22Rv1 (cell line): ENCODE results near the gene PLEKHM3.

Experiments
- H3K27ac ChIP-seq: fragments of 450-650 bp; 2 replicates; pipeline ENCODE4 v1.5.1; 2017
- CTCF ChIP-seq: fragments of 450-650 bp; IDR thresholded peaks from 2 replicates; pipeline ENCODE4 v1.5.1; 2017; ENCODE audit warnings: mild to moderate bottlenecking
- ZFX ChIP-seq: fragments of 450-650 bp; IDR thresholded peaks from 2 replicates; pipeline ENCODE4 v1.6.1; 2017; ENCODE audit warnings: antibody characterized with exemption, borderline replicate concordance

PLEKHM3 gene

GRCh38 chr2:207990784-207991183, 34.5 kb downstream of the PLEKHM3 start:
- TF ChIP-seq ZFX: no peak
- no peak for TF ChIP-seq CTCF
- no peak overlapping the region for H3K27ac ChIP-seq

DNA sequence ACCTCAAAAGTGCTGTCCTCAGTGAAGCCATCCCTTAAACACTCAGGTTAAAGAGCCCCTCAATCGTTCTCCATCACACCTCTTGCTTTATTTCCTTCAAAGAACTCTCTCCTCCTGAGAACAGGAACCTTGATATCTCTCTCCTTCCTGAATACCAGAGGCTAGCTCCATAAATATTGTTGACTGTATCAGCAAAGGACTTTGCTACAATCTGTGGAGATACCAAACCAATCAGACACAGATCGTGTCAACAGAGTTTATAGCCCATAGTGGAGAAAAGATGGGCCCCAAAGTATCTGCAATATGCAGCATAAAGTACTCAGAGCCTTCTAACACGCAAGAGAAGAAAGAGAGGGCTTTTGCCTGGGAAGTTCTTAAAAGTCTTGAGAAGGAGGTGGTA, 36.4 kb downstream of the PLEKHM3 start:
- H3K27ac ChIP-seq: no peak overlapping the region
- no peak for TF ChIP-seq ZFX
- no peak for TF ChIP-seq CTCF

- TF ChIP-seq CTCF (no peak), ZFX (no peak)
Observed at GRCh38 chr2:207987025-207987716, 38.2 kb downstream of the PLEKHM3 start.

DNA sequence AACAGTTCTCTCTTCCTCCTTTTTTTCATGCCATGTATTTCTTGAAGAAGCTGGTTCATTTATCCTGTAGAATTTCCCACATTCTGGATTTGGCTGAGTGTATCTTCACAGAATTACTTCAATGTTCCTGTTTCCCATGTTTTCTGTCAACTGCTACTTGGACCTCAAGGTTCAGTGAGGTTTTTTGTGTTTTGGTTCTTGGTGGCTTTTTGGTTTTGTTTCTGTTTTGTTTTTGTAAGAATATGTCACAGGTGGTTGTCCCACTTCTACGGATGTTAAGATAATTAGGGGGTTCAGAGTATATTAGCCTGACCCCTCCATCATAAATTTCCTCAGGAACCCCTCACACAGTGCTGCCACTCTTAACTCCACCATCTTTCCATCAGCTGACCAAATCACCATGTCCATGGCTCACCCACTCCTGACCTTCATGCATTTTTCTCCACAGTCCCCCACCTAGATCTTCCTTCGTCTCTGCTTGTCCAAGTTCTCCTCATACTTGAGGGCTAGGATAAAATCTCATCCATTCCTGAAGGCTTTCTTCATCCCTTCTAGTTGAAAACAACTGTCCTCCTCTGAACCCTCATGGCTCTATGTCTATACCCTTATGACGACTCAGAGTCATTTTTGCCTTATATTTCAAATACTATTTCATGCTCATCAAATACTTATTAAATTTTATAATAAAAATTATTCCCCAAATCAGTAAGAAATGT, 40.4 kb downstream of the PLEKHM3 start:
- no peak overlapping the region for H3K27ac ChIP-seq
- TF ChIP-seq ZFX: no peak
- TF ChIP-seq CTCF: no peak

More at GRCh38 chr2:207987025-207987716, 38.2 kb downstream of the PLEKHM3 start:
- no peak overlapping the region for H3K27ac ChIP-seq

DNA sequence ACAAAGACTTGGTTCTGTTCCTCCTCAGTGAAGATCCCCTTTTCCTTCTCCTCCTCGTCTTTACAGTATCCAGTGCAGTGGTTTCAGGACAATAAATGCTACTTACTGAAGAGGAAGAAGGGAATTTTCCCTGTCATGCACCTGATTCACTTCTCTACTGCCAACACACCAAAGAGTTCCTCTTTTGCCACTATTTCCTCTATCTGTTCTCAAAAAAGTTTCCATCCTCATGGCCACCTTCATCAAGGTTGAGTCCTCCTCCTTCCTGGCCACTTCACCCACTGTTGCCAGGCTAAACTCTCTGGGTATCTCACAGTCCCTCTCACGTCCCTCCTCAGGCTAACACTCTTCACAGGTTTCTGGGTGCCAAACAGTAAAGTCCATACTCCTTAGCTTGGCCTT, 41.7 kb downstream of the PLEKHM3 start:
- H3K27ac ChIP-seq: no peak overlapping the region
- no peak for TF ChIP-seq ZFX
- TF ChIP-seq CTCF: no peak

DNA sequence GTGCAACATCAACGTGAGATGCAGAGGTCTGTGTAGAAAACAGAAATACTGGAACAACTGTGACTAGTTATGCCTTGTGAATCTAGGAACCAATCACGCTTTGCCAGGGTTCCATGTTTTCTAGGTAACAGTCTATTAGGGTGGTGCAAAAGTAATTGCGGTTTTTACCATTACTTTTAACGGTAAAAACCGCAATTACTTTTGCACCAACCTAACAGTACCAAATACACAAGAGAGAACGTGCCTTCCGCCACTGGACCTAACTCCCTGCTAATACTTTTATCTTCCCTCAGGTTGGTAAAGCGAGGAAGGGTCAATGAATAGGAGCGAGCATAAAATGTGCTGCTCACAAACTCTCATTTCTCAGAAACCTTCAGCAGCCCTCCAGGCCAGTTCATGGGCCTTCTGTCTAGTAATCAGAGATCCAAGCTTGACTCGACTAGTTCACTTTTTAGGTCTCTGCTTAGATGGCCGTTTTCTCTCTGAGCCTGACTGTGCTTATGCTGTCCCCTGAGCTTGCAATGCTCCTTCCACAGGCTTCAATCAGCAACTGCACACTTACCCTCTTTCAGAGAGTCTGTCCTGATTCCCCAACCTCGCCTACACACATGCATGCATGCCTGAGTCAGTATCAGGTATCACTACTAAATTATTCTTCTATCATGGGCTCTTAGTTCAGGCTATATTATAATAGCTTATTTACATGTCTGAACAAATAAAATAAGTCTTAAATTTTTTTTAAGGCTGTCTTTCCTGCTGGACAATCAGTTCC, 47.0 kb downstream of the PLEKHM3 start:
- TF ChIP-seq ZFX (no peak), CTCF (no peak)
- no peak overlapping the region for H3K27ac ChIP-seq

DNA sequence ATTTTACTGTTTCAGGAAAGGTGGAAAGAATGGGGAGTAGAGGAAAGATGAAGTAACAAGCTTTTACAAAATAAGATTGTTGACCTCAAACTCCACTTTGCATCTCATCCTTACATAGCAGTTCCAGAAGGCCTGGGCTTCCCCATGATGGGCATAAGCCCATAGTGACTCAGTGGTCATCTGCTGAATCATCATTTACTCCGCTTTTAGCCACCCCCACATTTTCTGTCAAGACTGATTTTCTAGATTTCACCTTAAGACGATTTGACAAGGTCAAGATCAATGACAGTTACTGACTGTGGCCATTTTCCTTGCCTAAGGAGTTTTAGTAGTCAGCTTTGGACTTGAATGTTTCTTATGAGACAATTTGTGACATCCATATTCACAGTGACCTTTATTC, 49.4 kb downstream of the PLEKHM3 start:
- TF ChIP-seq CTCF: no peak
- H3K27ac ChIP-seq: no peak overlapping the region
